Endodermal cell (in vitro differentiated cells): ENCODE results near the gene SMCO4. TPM values are rescaled to one million over a fixed set of nuclear protein-coding genes. Genes with fewer than 3 reads are reported as not detected.

Experiments used
- DNase-seq: peaks from one replicate; pipeline ENCODE4 v3.0.0-alpha.2; 2017
- H3K27ac ChIP-seq: 2 replicates; pipeline ENCODE4 v1.5.1; 2013; ENCODE audit warnings: mild to moderate bottlenecking, low read depth, low read length, moderate library complexity
- H3K27me3 ChIP-seq: 2 replicates; pipeline ENCODE4 v1.6.1; 2013; ENCODE audit warnings: mild to moderate bottlenecking, low read length, moderate library complexity; ENCODE audit not compliant: insufficient read depth, control insufficient read depth, poor library complexity, severe bottlenecking
- H3K36me3 ChIP-seq: 2 replicates; pipeline ENCODE4 v1.7.0; 2013; ENCODE audit warnings: mild to moderate bottlenecking, low read length, moderate library complexity; ENCODE audit not compliant: control insufficient read depth, insufficient read depth
- H3K4me1 ChIP-seq: one replicate; pipeline ENCODE4 v1.7.0; 2013; ENCODE audit warnings: low read length; ENCODE audit not compliant: control insufficient read depth, insufficient read depth
- H3K4me3 ChIP-seq: 2 replicates; pipeline ENCODE4 v1.5.1; 2013; ENCODE audit warnings: mild to moderate bottlenecking, low read length, moderate library complexity
- H3K9ac ChIP-seq: 2 replicates; pipeline ENCODE4 v1.6.1; 2013; ENCODE audit warnings: mild to moderate bottlenecking, low read length, moderate library complexity; ENCODE audit not compliant: poor library complexity, severe bottlenecking; ENCODE audit errors: extremely low read depth
- H3K9me3 ChIP-seq: 2 replicates; pipeline ENCODE4 v1.6.1; 2013; ENCODE audit warnings: mild to moderate bottlenecking, low read length, moderate library complexity; ENCODE audit not compliant: control insufficient read depth
- H3K27ac Mint-ChIP-seq: 2 replicates; pipeline ENCODE4 v1.8.0; 2020; ENCODE audit warnings: mixed read lengths
- H3K27me3 Mint-ChIP-seq: 2 replicates; pipeline ENCODE4 v1.8.0; 2021; ENCODE audit warnings: mild to moderate bottlenecking, mixed read lengths; ENCODE audit not compliant: insufficient read depth
- H3K36me3 Mint-ChIP-seq: 2 replicates; pipeline ENCODE4 v1.8.0; 2020; ENCODE audit warnings: low read depth, mixed read lengths
- H3K4me1 Mint-ChIP-seq: 2 replicates; pipeline ENCODE4 v1.8.0; 2020; ENCODE audit warnings: mixed read lengths
- H3K4me3 Mint-ChIP-seq: 2 replicates; pipeline ENCODE4 v1.8.0; 2020; ENCODE audit warnings: mild to moderate bottlenecking, moderate library complexity, mixed read lengths
- H3K9me3 Mint-ChIP-seq: 2 replicates; pipeline ENCODE4 v1.8.0; 2020; ENCODE audit warnings: mild to moderate bottlenecking, mixed read lengths
- WGBS, 2 experiments: methylation state at CpG; one replicate each; pipeline versions ENCODE4 v1.1.5 to v1.1.7; 2013; ENCODE audit warnings: missing lambda C conversion rate in 2 of 2, mixed read lengths in 1 of 2; ENCODE audit not compliant: insufficient coverage in 1 of 2, insufficient read length in 1 of 2; 5-methylcytosine and 5-hydroxymethylcytosine counted together
- total RNA-seq, 2 donors: library from RNA; stranded (reverse); fragmentation: NEBNext Ultra II Directional in 1 of 2; extraction: Animal tissue kit (Norgen Biotek cat#: 25700) in 1 of 2; gene quantifications; 2 replicates in 1 of 2; 3 replicates in 1 of 2; pipeline ENCODE4 v1.2.1, GENCODE V29; 2021
- TF ChIP-seq, protein P1 (sequence below): fragments of 200-600 bp; sonication (generic); conservative IDR thresholded peaks from 2 replicates; pipeline ENCODE4 v1.5.0; 2021; ENCODE audit warnings: antibody characterized with exemption, mild to moderate bottlenecking

Gene SMCO4
- total RNA-seq, 2 donors from 2014 or later: 27.3 to 47.7 TPM

GRCh38 chr11:93564895-93565294 lies 21.7 kb upstream of the SMCO4 start:
- Histone ChIP-seq H3K9ac (no peak overlapping the region), H3K9me3 (no peaks in the 10 kb centered on the region), H3K27me3 (no peaks in the 10 kb centered on the region), H3K4me1 (no peaks in the 10 kb centered on the region), H3K4me3 (no peak overlapping the region), H3K27ac (no peak overlapping the region), H3K36me3 (no peaks in the 10 kb centered on the region)
- TF ChIP-seq, protein P1, sequence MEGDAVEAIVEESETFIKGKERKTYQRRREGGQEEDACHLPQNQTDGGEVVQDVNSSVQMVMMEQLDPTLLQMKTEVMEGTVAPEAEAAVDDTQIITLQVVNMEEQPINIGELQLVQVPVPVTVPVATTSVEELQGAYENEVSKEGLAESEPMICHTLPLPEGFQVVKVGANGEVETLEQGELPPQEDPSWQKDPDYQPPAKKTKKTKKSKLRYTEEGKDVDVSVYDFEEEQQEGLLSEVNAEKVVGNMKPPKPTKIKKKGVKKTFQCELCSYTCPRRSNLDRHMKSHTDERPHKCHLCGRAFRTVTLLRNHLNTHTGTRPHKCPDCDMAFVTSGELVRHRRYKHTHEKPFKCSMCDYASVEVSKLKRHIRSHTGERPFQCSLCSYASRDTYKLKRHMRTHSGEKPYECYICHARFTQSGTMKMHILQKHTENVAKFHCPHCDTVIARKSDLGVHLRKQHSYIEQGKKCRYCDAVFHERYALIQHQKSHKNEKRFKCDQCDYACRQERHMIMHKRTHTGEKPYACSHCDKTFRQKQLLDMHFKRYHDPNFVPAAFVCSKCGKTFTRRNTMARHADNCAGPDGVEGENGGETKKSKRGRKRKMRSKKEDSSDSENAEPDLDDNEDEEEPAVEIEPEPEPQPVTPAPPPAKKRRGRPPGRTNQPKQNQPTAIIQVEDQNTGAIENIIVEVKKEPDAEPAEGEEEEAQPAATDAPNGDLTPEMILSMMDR: no peak
- no peaks in the 10 kb centered on the region for H3K36me3 Mint-ChIP-seq
- H3K9me3 Mint-ChIP-seq: no peaks in the 10 kb centered on the region
- no peak overlapping the region for H3K4me3 Mint-ChIP-seq
- no peak for DNase-seq
- WGBS, 2 experiments: 95 to 96% methylated on average over 3 of the region's 3 CpGs
- H3K4me1 Mint-ChIP-seq: peaks cover 1% of the 10 kb centered on the region
- no peak overlapping the region for H3K27ac Mint-ChIP-seq
- peaks cover 4% of the 10 kb centered on the region for H3K27me3 Mint-ChIP-seq

DNA sequence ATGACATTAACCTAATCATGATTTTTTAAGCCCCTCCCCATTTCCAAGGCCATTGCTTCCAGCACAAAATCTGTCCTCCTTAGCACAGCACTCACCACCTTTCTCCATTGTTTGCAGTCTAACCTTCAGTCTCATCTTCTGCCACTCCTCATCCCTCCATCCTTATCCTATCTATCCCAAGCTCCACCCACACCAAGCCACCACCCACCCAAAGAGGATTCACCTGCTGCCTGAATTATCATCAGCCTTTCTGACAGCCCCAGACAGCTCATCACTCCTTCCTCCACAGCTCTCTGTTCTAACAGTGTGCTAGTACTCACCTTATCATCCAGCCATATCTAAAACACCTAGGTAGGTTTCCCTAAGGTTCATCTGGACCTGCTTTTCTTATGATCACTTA lies 20.7 kb upstream of the SMCO4 start:
- no peak for DNase-seq
- Histone ChIP-seq H3K27ac (no peak overlapping the region), H3K4me1 (no peaks in the 10 kb centered on the region), H3K36me3 (no peaks in the 10 kb centered on the region), H3K9me3 (no peaks in the 10 kb centered on the region), H3K27me3 (no peaks in the 10 kb centered on the region), H3K9ac (no peak overlapping the region), H3K4me3 (no peak overlapping the region)
- TF ChIP-seq, protein P1: no peak
- Mint-ChIP-seq H3K27me3 (peaks cover 3% of the 10 kb centered on the region), H3K36me3 (no peaks in the 10 kb centered on the region), H3K27ac (no peak overlapping the region), H3K9me3 (no peaks in the 10 kb centered on the region), H3K4me1 (peaks cover 1% of the 10 kb centered on the region), H3K4me3 (no peak overlapping the region)

GRCh38 chr11:93560199-93560932 lies 17.2 kb upstream of the SMCO4 start:
- H3K27me3 Mint-ChIP-seq: peaks cover 6% of the 10 kb centered on the region
- H3K9me3 ChIP-seq: no peaks in the 10 kb centered on the region
- WGBS, 2 experiments: 40 to 77% methylated on average over 1 to 3 of the region's 3 CpGs

More at GRCh38 chr11:93560199-93560932, 17.2 kb upstream of the SMCO4 start:
- Mint-ChIP-seq H3K4me1 (no peaks in the 10 kb centered on the region), H3K27ac (no peak overlapping the region), H3K9me3 (no peaks in the 10 kb centered on the region), H3K36me3 (no peaks in the 10 kb centered on the region), H3K4me3 (no peak overlapping the region)
- Histone ChIP-seq H3K27ac (no peak overlapping the region), H3K4me1 (no peaks in the 10 kb centered on the region), H3K27me3 (peaks cover 7% of the 10 kb centered on the region), H3K36me3 (no peaks in the 10 kb centered on the region), H3K4me3 (no peak overlapping the region), H3K9ac (no peak overlapping the region)
- TF ChIP-seq, protein P1: no peak
- no peak for DNase-seq
